Adipocyte (in vitro differentiated cells): ENCODE data around the gene NET1.

Experiments used
- DNase-seq: peaks from one replicate; pipeline ENCODE4 v3.0.0-alpha.2; 2015; ENCODE audit warnings: low read depth
- H3K27me3 ChIP-seq: replicated peaks from 2 replicates; pipeline ENCODE4 v1.7.0; 2013; ENCODE audit warnings: mild to moderate bottlenecking, low read length, moderate library complexity; ENCODE audit not compliant: control insufficient read depth, insufficient read depth
- H3K36me3 ChIP-seq: 2 replicates; pipeline ENCODE4 v1.7.0; 2013; ENCODE audit warnings: low read length, mild to moderate bottlenecking, moderate library complexity; ENCODE audit not compliant: control insufficient read depth, insufficient read depth, severe bottlenecking
- H3K4me1 ChIP-seq: 2 replicates; pipeline ENCODE4 v1.7.0; 2013; ENCODE audit warnings: mild to moderate bottlenecking, low read length, moderate library complexity; ENCODE audit not compliant: control insufficient read depth, insufficient read depth
- H3K4me3 ChIP-seq: 2 replicates; pipeline ENCODE4 v1.7.0; 2013; ENCODE audit warnings: mild to moderate bottlenecking, low read length, moderate library complexity
- H3K9ac ChIP-seq: 2 replicates; pipeline ENCODE4 v1.7.0; 2013; ENCODE audit warnings: mild to moderate bottlenecking, low read length, moderate library complexity
- H3K9me3 ChIP-seq: 2 replicates; pipeline ENCODE4 v1.7.0; 2013; ENCODE audit warnings: mild to moderate bottlenecking, low read length, moderate library complexity; ENCODE audit not compliant: control insufficient read depth

The NET1 gene

GRCh38 chr10:5458425-5458824, 46.1 kb downstream of the NET1 start:
- H3K4me3 ChIP-seq: no peak overlapping the region
- H3K9ac ChIP-seq: no peak overlapping the region
- peaks cover 72% of the 10 kb centered on the region for H3K36me3 ChIP-seq
- H3K4me1 ChIP-seq: peaks cover 23% of the 10 kb centered on the region
- H3K27me3 ChIP-seq: no peaks in the 10 kb centered on the region
- no peak for DNase-seq
- no peaks in the 10 kb centered on the region for H3K9me3 ChIP-seq

- H3K9ac ChIP-seq: no peak overlapping the region
- H3K9me3 ChIP-seq: no peaks in the 10 kb centered on the region
- peaks cover 65% of the 10 kb centered on the region for H3K36me3 ChIP-seq
- H3K27me3 ChIP-seq: no peaks in the 10 kb centered on the region
- H3K4me1 ChIP-seq: peaks cover 23% of the 10 kb centered on the region
- DNase-seq: no peak
- no peak overlapping the region for H3K4me3 ChIP-seq
Measured at GRCh38 chr10:5458949-5459747, 46.8 kb downstream of the NET1 start.

- Histone ChIP-seq H3K4me1 (peaks cover 23% of the 10 kb centered on the region), H3K27me3 (no peaks in the 10 kb centered on the region), H3K36me3 (peaks cover 50% of the 10 kb centered on the region), H3K4me3 (no peak overlapping the region), H3K9me3 (no peaks in the 10 kb centered on the region), H3K9ac (no peak overlapping the region)
- no peak for DNase-seq
Measured at GRCh38 chr10:5460468-5461202, 48.3 kb downstream of the NET1 start.

GRCh38 chr10:5461203-5461588, 48.8 kb downstream of the NET1 start:
- Histone ChIP-seq H3K36me3 (peaks cover 44% of the 10 kb centered on the region), H3K9ac (peak overlapping the region; percentile 63), H3K27me3 (no peaks in the 10 kb centered on the region), H3K4me1 (peaks cover 24% of the 10 kb centered on the region), H3K4me3 (peak overlapping the region; percentile 58), H3K9me3 (no peaks in the 10 kb centered on the region)
- peak; percentile 24 for DNase-seq

GRCh38 chr10:5461914-5462840, 49.8 kb downstream of the NET1 start:
- peak; percentile 62 for DNase-seq

GRCh38 chr10:5462841-5463293, 50.5 kb downstream of the NET1 start:
- H3K9me3 ChIP-seq: peaks cover under 1% of the 10 kb centered on the region
- peak overlapping the region; percentile 58 for H3K4me3 ChIP-seq
- peaks cover 29% of the 10 kb centered on the region for H3K36me3 ChIP-seq
- peaks cover 36% of the 10 kb centered on the region for H3K4me1 ChIP-seq
- no peak overlapping the region for H3K9ac ChIP-seq
- DNase-seq: no peak
- H3K27me3 ChIP-seq: no peaks in the 10 kb centered on the region

More at GRCh38 chr10:5461914-5462840, 49.8 kb downstream of the NET1 start:
- Histone ChIP-seq H3K9ac (peak overlapping the region; percentile 63), H3K9me3 (no peaks in the 10 kb centered on the region), H3K36me3 (peaks cover 34% of the 10 kb centered on the region), H3K4me1 (peaks cover 31% of the 10 kb centered on the region), H3K27me3 (no peaks in the 10 kb centered on the region), H3K4me3 (peak overlapping the region; percentile 58)

GRCh38 chr10:5464546-5464945, 52.2 kb downstream of the NET1 start:
- peaks cover 7% of the 10 kb centered on the region for H3K9me3 ChIP-seq
- H3K27me3 ChIP-seq: no peaks in the 10 kb centered on the region
- DNase-seq: no peak
- H3K36me3 ChIP-seq: peaks cover 12% of the 10 kb centered on the region
- H3K4me3 ChIP-seq: no peak overlapping the region
- H3K4me1 ChIP-seq: peaks cover 48% of the 10 kb centered on the region
- H3K9ac ChIP-seq: no peak overlapping the region

- Histone ChIP-seq H3K9ac (peak overlapping the region; percentile 30), H3K4me1 (peaks cover 46% of the 10 kb centered on the region), H3K27me3 (no peaks in the 10 kb centered on the region), H3K9me3 (peaks cover 7% of the 10 kb centered on the region), H3K36me3 (no peaks in the 10 kb centered on the region), H3K4me3 (no peak overlapping the region)
- no peak for DNase-seq
Measured at GRCh38 chr10:5465976-5466450, 53.7 kb downstream of the NET1 start.

- Histone ChIP-seq H3K4me3 (no peak overlapping the region), H3K27me3 (no peaks in the 10 kb centered on the region), H3K4me1 (peaks cover 39% of the 10 kb centered on the region), H3K9me3 (peaks cover 7% of the 10 kb centered on the region), H3K36me3 (no peaks in the 10 kb centered on the region), H3K9ac (peak overlapping the region; percentile 30)
- peak; percentile 87 for DNase-seq
Measured at GRCh38 chr10:5466451-5467206, 54.3 kb downstream of the NET1 start.

- DNase-seq: no peak
- H3K36me3 ChIP-seq: no peaks in the 10 kb centered on the region
- H3K4me3 ChIP-seq: no peak overlapping the region
- peaks cover 34% of the 10 kb centered on the region for H3K4me1 ChIP-seq
- H3K9me3 ChIP-seq: peaks cover 7% of the 10 kb centered on the region
- no peaks in the 10 kb centered on the region for H3K27me3 ChIP-seq
- no peak overlapping the region for H3K9ac ChIP-seq
Measured at GRCh38 chr10:5467207-5467535, 54.8 kb downstream of the NET1 start.
